OCI-LY3 (cell line): ENCODE data around the gene WDR70.

Experiments used
- H2AFZ ChIP-seq: fragments of 200-600, 300-600 bp; shearing (Covaris generic); 2 replicates; pipeline ENCODE4 v1.6.0; 2014; ENCODE audit warnings: antibody characterized with exemption, low read depth, low read length
- H3K27ac ChIP-seq: fragments of 200-600, 300-600 bp; sonication (generic); 2 replicates; pipeline ENCODE4 v1.5.1; 2014; ENCODE audit warnings: mild to moderate bottlenecking, low read length, moderate library complexity, mixed read lengths
- H3K27me3 ChIP-seq: fragments of 200-600, 300-600 bp; sonication (generic); 2 replicates; pipeline ENCODE4 v1.6.1; 2014; ENCODE audit warnings: low read depth, low read length, mixed read lengths
- H3K36me3 ChIP-seq: fragments of 200-600, 300-600 bp; sonication (generic); replicated peaks from 2 replicates; pipeline ENCODE3; 2014; ENCODE audit warnings: low read depth, low read length, mixed read lengths
- H3K4me1 ChIP-seq: fragments of 300-600, 200-600 bp; sonication (generic); 2 replicates; pipeline ENCODE4 v1.6.1; 2014; ENCODE audit warnings: low read length, mixed read lengths
- H3K4me2 ChIP-seq: fragments of 200-600, 300-600 bp; sonication (generic); 2 replicates; pipeline ENCODE4 v1.6.1; 2014; ENCODE audit warnings: low read length, mixed read lengths
- H3K4me3 ChIP-seq: fragments of 300-600, 200-600 bp; sonication (generic); 2 replicates; pipeline ENCODE4 v1.5.1; 2014; ENCODE audit warnings: antibody characterized with exemption, mild to moderate bottlenecking, low read length, moderate library complexity
- H3K79me2 ChIP-seq: fragments of 300-600, 200-600 bp; shearing (Covaris generic); 2 replicates; pipeline ENCODE4 v1.6.1; 2014; ENCODE audit warnings: mild to moderate bottlenecking, low read length, mixed read lengths
- H3K9ac ChIP-seq: fragments of 300-600, 200-600 bp; shearing (Covaris generic); 2 replicates; pipeline ENCODE4 v1.6.0; 2014; ENCODE audit warnings: mild to moderate bottlenecking, low read length, moderate library complexity
- H3K9me3 ChIP-seq: fragments of 200-600, 300-600 bp; shearing (Covaris generic); 2 replicates; pipeline ENCODE4 v1.6.1; 2014; ENCODE audit warnings: low read length, mixed read lengths; ENCODE audit not compliant: insufficient read depth
- H4K20me1 ChIP-seq: fragments of 200-600, 300-600 bp; sonication (generic); 2 replicates; pipeline ENCODE4 v1.6.1; 2016; ENCODE audit warnings: low read length, mixed read lengths; ENCODE audit not compliant: insufficient read depth
- EZH2phosphoT487 ChIP-seq: fragments of 200-600 bp; shearing (Covaris generic); IDR thresholded peaks from 2 replicates; pipeline ENCODE4 v1.6.1; 2018; ENCODE audit warnings: antibody characterized with exemption, mixed run types, low read depth
- TF ChIP-seq, protein P1 (sequence below): fragments of 200-600, 300-600 bp; sonication (generic); IDR thresholded peaks from 2 replicates; pipeline ENCODE4 v1.5.1; 2014; ENCODE audit warnings: antibody characterized with exemption, low read length, low read depth

WDR70 gene

GRCh38 chr5:37769840-37770239 is 390.7 kb downstream of the WDR70 start:
- H3K9ac ChIP-seq = no peak overlapping the region
- no peak overlapping the region for H3K27ac ChIP-seq

GRCh38 chr5:37770786-37771185 is 391.7 kb downstream of the WDR70 start:
- H3K4me1 ChIP-seq = 0 out of 2 replicates have a peak, but pooled peaks cover 3% of the 10 kb centered on the region
- no peak overlapping the region for H3K4me2 ChIP-seq
- no peaks in the 10 kb centered on the region for H3K27me3 ChIP-seq
- TF ChIP-seq, protein P1, sequence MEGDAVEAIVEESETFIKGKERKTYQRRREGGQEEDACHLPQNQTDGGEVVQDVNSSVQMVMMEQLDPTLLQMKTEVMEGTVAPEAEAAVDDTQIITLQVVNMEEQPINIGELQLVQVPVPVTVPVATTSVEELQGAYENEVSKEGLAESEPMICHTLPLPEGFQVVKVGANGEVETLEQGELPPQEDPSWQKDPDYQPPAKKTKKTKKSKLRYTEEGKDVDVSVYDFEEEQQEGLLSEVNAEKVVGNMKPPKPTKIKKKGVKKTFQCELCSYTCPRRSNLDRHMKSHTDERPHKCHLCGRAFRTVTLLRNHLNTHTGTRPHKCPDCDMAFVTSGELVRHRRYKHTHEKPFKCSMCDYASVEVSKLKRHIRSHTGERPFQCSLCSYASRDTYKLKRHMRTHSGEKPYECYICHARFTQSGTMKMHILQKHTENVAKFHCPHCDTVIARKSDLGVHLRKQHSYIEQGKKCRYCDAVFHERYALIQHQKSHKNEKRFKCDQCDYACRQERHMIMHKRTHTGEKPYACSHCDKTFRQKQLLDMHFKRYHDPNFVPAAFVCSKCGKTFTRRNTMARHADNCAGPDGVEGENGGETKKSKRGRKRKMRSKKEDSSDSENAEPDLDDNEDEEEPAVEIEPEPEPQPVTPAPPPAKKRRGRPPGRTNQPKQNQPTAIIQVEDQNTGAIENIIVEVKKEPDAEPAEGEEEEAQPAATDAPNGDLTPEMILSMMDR = no peak
- TF ChIP-seq EZH2phosphoT487 = no peak
- H3K4me3 ChIP-seq = no peak overlapping the region
- H3K9me3 ChIP-seq = no peaks in the 10 kb centered on the region
- H2AFZ ChIP-seq = no peak overlapping the region
- H3K79me2 ChIP-seq = no peaks in the 10 kb centered on the region
- H3K27ac ChIP-seq = no peak overlapping the region
- H4K20me1 ChIP-seq = no peaks in the 10 kb centered on the region
- H3K9ac ChIP-seq = no peak overlapping the region
- H3K36me3 ChIP-seq = no peaks in the 10 kb centered on the region

More at GRCh38 chr5:37769840-37770239, 390.7 kb downstream of the WDR70 start:
- Histone ChIP-seq H3K27me3 (no peaks in the 10 kb centered on the region), H3K4me1 (0 out of 2 replicates have a peak, but pooled peaks cover 3% of the 10 kb centered on the region), H3K4me2 (no peak overlapping the region), H3K79me2 (no peaks in the 10 kb centered on the region), H3K9me3 (no peaks in the 10 kb centered on the region), H3K4me3 (no peak overlapping the region), H4K20me1 (no peaks in the 10 kb centered on the region), H2AFZ (no peak overlapping the region), H3K36me3 (no peaks in the 10 kb centered on the region)
- TF ChIP-seq EZH2phosphoT487 = no peak
- TF ChIP-seq, protein P1 = no peak

DNA sequence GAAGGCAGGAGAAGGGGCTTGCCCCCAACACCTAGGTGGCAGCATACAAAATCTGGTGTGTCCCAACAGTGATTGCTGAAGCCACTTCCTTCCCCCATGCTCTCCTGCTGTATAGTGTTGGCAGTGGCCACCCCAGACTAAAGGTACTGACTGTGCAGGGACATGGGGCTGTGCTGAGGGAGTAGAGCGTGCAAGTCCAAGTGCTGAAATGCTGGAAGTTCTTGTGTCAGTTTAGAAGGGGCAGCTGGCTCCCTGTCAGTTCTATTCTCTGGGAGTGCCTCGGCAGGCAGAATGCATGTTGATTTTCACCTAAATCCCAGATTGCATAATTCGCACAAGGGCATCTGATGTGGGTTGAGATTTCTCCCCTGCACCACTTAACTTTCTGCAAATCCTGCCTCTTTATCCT is 392.1 kb downstream of the WDR70 start:
- Histone ChIP-seq H2AFZ (no peak overlapping the region), H3K79me2 (no peaks in the 10 kb centered on the region), H3K9me3 (no peaks in the 10 kb centered on the region), H3K4me1 (0 out of 2 replicates have a peak, but pooled peaks cover 3% of the 10 kb centered on the region), H3K4me3 (no peak overlapping the region), H3K27ac (no peak overlapping the region), H3K36me3 (no peaks in the 10 kb centered on the region), H3K4me2 (no peak overlapping the region), H3K9ac (no peak overlapping the region), H4K20me1 (no peaks in the 10 kb centered on the region), H3K27me3 (no peaks in the 10 kb centered on the region)
- TF ChIP-seq, protein P1 = no peak
- no peak for TF ChIP-seq EZH2phosphoT487

DNA sequence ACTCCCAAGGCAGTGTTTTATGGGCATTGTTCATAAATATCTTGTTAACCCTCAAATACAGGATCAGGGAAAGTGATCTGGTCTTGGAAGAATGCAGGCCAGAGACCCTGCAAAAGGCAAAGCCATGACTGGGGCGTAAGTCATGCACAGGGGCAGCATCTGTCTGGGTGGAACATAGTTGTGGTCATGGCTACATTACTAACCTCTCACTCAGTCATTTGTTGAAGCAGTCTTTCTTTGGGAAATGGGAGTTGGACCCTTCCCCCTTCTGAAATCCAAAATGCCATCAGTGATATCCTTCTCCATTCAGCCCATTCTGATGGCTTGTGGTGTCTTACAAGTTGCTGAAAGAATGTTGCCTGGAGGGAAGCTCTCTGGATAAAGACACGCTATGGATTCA is 392.6 kb downstream of the WDR70 start:
- no peak overlapping the region for H3K27ac ChIP-seq

More for the DNA sequence above, 392.6 kb downstream of the WDR70 start:
- Histone ChIP-seq H3K4me3 (no peak overlapping the region), H4K20me1 (no peaks in the 10 kb centered on the region), H3K36me3 (no peaks in the 10 kb centered on the region), H3K4me1 (0 out of 2 replicates have a peak, but pooled peaks cover 3% of the 10 kb centered on the region), H3K79me2 (no peaks in the 10 kb centered on the region), H3K4me2 (no peak overlapping the region), H3K9ac (no peak overlapping the region), H3K27me3 (no peaks in the 10 kb centered on the region), H3K9me3 (no peaks in the 10 kb centered on the region), H2AFZ (no peak overlapping the region)
- no peak for TF ChIP-seq EZH2phosphoT487
- TF ChIP-seq, protein P1 = no peak
